Measurements from ENCODE around the gene DRICH1.
"Not testable (repeated sequence)": the region's sequence is repeated elsewhere in the genome, so short reads cannot be mapped to it uniquely, and the experiment has no call there.

Gene DRICH1

DNA sequence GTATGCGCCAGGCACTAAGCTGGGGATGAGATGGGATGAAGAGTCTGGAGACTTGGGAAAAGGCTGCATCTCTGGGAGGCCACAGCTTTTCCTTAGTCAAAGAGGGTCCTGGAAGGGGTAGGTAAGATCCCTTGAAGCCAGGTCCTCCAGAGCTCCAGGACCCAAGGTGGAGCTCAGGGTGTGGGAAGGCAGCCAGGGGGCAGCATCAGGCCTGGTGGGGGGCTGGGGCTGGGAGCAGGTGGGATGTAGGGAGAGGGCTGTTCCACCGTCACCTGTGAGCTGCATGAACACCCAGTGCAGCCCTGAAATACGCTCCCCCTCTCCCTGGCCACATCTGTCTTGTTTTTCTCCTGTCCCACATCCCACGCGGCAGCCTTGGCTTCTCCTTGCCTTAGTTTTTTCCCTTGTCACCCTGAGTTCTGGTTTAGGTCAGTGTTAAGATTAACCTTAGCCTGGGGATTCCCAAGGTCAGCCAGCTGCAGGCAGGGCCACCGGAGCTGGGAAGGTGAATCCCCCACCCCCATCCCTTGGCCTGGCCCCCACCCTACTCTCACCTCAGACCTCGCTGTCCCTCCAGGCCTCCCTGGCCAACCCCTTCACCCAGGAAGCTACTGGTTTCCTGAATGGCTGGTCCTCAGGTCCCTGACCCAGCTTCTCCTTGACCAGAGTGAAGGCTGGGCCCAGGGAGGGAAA is 34.4 kb downstream of the DRICH1 start:
- DNase-seq: not testable (repeated sequence)

GRCh38 chr22:23595904-23596303 is 36.2 kb downstream of the DRICH1 start:
- DNase-seq: not testable (repeated sequence)

- DNase-seq: no peak
These were observed 40.3 kb downstream of the DRICH1 start for GRCh38 chr22:23591846-23592245.

- DNase-seq: peak; percentile 17
These were observed 40.8 kb downstream of the DRICH1 start for GRCh38 chr22:23591201-23591791.

DNA sequence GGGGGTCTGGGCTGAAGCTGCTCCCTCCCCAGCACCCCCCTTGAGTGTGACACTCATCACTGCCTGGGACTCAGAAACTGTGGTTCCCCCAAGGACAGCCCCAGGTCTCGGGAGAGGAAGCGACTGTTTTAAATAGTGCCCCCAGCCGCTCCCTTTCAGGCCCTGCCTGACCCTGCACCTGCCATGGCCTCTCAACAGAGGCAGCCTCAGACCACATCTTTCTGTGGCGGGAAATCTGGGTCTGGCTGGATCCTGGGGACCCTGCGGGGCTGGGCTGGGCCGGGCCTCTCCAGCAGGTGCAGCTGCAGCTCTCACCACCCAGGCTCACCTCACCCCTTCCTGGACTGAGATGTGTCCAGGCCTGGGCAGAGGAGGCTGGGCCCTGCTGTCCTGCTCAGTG is 48.3 kb downstream of the DRICH1 start:
- no peak for DNase-seq

DNA sequence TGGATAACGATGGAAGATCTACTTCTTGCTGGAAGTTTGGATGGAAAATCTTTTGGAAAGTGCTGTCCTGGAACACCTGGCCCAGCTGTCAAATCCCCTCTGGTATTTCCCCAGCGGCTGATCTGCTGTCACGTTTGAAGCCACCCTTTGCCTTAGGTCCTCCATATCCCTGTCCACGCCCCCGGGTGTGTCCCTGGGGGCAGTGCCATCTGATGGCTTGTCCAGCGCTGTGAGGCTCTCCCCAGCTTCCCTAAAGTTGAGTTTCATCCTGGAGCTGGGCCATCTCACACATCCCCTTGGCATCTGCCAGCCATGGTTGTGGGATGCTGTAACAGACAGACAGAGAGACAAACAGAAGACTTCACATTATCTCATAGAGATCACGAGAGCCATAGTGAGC is 49.0 kb downstream of the DRICH1 start:
- DNase-seq: no peak

DNA sequence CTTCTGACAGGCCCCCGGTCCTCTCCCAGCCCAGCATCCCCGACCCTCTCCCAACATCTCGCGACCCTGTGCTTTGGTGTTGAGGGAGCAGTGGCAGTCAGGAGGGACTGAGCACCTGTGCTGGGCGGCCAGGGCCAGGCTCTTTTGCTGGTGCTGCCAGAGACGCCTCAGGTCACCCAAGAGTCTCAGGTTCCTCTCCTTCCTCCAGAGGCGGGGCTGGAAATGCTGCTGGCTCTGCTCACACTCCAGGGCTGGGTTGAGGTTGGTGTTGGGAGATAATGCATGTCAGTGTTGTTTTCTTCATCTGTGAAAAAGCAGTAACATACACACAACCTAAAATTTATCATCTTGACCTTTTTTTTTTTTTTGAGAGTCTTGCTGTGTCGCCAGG is 50.9 kb downstream of the DRICH1 start:
- no peak for DNase-seq

- DNase-seq: no peak
These were observed 51.4 kb downstream of the DRICH1 start for GRCh38 chr22:23580576-23581259.

GRCh38 chr22:23579870-23580575 is 52.1 kb downstream of the DRICH1 start, which contains the start of gene IGLL1:
TSS of gene IGLL1 (minus strand) at chr22:23580290. CDS start at chr22:23580190, 100 bp downstream.
- DNase-seq: no peak

GRCh38 chr22:23579280-23579679 is 52.8 kb downstream of the DRICH1 start:
- no peak for DNase-seq

DNA sequence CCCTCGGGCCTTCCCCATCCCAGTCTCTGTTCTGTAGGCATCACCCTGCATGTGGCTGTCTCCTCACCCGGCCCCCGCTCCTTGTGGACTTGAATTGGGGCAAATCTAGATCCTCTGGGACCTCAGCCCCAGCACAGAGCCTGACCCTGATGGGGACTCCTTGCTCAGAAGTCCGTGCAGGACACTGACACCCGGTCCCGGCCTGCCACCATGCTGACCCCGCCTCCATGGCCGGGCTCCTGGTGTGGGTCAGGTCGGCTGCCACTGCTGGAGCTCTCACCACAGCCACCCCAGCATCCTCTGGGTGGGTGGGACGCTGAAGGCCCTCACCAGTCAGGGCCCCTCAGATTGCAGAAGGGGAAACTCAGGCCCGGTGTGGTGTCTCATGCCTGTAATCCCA is 53.8 kb downstream of the DRICH1 start:
- DNase-seq: no peak

GRCh38 chr22:23576681-23577080 is 55.4 kb downstream of the DRICH1 start:
- no peak for DNase-seq

DNA sequence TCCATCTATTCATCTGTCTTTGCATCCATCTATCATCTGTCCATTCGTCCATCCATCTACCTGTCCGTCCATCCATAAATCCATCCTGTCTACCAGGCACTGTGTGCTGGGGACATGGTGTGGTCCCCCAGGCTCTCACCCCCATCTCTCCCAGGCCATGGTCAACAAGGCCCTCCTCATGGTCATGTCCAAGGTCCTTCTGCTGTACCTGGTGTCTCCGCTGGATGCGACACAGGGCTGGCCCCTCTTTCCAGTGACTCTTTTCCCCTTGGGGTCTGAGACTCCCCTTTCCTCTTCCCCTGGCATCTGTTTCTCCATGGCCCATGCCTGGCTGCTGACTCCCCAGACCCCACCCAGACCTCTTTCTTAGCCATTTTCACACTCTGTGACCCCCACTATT is 56.5 kb downstream of the DRICH1 start:
- no peak for DNase-seq

- no peak for DNase-seq
These were observed 57.2 kb downstream of the DRICH1 start for GRCh38 chr22:23574877-23575276.

DNA sequence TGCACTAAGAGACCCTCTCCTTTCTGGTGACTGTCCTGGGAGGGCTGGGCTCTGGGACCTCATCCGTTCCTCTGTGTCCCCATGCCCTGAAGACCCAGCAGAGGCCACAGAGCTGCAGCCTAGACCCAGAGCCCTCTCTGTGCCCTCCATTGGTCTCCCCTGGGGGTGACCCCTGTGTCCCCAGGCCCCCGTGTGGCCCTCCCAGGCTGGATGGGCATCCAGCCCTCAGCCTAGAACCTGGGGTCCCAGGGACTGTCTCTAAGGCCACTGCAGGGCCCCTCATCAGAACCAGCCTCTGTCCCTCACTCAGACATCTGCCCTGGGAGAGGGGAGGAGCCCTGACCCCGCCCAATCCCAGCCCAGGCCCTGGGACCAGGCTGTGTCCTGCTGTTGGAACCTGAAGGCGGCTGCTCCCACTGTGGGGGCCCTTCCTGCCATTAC is 57.7 kb downstream of the DRICH1 start:
- DNase-seq: no peak

- DNase-seq: not testable (repeated sequence)
These were observed 58.4 kb downstream of the DRICH1 start for GRCh38 chr22:23573701-23574235.

DNA sequence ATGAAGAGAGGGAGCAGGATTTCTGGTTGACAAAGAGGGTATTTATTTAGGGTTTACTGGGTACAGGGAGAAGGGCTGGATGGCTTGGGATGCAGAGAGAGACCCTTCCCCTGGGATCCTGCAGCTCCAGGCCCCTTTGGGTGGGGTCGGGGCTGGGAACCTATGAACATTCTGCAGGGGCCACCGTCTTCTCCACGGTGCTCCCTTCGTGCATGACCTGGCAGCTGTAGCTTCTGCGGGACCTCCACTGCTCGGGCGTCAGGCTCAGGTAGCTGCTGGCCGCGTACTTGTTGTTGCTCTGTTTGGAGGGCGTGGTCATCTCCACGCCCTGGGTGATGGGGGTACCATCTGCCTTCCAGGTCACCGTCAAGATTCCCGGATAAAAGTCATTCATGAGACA is 59.0 kb downstream of the DRICH1 start:
- not testable (repeated sequence) for DNase-seq

DNA sequence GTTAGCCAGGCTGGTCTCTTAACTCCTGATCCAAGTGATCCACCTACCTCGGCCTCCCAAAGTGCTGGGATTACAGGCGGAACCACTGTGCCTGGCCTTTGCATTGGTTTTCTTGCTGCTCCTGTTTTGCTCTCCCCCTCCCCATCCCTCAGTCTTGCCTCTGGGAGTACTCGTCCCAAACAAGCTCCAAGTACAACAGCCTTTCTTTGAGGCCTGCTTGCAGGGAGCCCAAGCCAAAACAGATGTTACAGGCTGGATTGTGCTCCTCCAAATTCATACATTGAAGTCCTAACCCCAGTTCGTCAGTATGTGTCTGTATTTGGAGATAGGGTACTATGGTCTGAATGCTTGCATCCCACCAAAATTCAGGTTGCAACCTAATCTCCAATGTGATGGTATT is 60.6 kb downstream of the DRICH1 start:
- DNase-seq: no peak

DNA sequence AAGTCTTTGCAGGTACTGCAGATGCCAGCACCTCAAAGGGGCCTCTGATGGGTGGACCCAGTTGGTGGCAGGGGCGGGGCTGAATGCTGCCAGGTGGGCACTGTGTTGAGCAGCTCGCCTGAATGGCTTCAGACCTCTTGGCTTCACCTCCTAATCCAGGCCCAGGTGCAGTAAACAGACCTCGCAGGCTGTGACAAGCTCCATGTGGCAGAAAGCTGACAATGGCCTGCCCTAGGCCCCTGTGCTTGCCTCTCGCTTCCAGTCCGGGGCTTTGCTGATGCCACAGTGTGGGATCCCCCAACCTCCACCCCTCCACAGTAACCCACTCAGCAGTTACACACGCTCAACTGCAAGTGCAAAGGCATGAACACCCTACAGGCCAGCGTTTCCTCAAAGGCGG is 61.4 kb downstream of the DRICH1 start:
- no peak for DNase-seq

DNA sequence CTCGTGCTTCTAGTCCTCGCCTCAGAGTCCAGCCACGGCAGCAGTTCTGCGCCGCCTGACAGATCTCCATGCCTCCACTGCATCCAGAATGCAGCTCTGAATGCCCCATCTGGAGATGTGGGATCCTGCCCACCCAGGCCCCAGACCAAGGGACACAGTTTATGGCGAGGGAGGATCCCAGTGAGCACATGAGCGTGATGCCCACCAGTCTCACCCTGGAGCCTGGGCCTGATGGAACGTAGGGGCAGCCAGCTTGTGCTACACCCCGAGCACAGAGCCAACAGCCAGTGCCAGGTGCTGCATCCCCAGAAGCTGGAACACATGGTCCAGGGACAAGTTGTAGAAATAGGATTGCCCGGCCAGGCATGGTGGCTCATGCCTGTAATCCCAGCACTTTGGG is 62.4 kb downstream of the DRICH1 start:
- DNase-seq: no peak

- no peak for DNase-seq
These were observed 62.8 kb downstream of the DRICH1 start for GRCh38 chr22:23569291-23569690.

DNA sequence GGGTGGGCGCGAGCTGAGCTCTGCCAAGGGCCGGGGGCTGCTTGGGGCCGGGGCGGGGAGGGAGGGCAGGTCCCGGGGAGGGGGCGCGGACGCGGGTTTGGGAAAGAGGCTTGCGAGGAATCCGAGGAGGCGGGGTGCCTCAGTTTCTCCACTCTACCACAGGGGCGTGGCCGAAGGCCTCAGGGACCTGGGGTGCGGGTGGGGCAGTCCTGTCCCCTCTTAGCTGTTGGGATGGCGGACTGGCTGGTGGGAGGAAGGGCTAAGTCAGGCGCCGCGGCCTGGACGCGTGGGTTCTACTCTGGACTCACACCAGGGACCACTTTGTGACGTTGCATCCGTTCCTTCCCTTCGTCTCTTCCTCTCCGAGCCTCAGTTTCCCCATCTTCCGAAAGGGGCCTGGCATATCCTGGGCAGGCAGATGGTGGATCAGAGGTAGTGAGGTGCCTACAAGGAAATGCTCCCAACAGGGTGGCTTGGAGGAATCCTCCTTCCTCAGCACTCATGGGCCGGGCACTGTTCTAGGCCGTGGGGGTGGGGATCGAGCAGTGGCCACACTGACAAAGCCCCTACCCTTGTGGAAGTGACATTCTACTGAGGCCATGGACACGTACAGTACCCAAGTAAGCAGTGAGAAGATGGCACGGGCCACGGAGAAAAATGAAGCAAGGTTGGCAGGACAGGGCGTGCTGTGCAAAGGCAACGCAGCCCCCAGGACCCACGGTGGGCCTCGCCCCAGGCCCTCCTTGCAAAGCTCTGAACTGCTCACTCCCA is 65.2 kb downstream of the DRICH1 start:
- DNase-seq: no peak

Data from NK-92 treated with Interleukin-12 subunit alpha and Interleukin-12 subunit beta, amount 100 ng/mL, for 24 hours (cell line).